T47D (cell line): ENCODE measurements around the gene SGTA.

Source experiments
- DNase-seq, 2 experiments: peaks; one replicate each; pipeline versions ENCODE4 v3.0.0 to v3.0.0-alpha.2; 2011 to 2012; ENCODE audit warnings: low read depth in 1 of 2, low spot score in 1 of 2
- JUND ChIP-seq: IDR thresholded peaks from 2 replicates; pipeline ENCODE4 v1.6.1; 2012; ENCODE audit warnings: low read depth
- in situ Hi-C: cut with HindIII; loops from 2 replicates; pipeline ENCODE4 v1.10.0; 2016; ENCODE audit warnings: low sequenced_read_pairs, low pct_unique_long_range_greater_than_20kb

Gene SGTA

GRCh38 chr19:2739602-2740313, 43.3 kb downstream of the SGTA start, which contains the start of gene SLC39A3:
TSS of gene SLC39A3 (minus strand) at chr19:2740017. CDS start at chr19:2737257, 2,760 bp downstream.
- DNase-seq, result peak; percentile 98 to 100
- TF ChIP-seq JUND, result no peak
- in situ Hi-C loops, result no loop called here

GRCh38 chr19:2736550-2737190, 46.4 kb downstream of the SGTA start:
- in situ Hi-C loops, result no loop called here
- TF ChIP-seq JUND, result no peak
- DNase-seq, result no peak

DNA sequence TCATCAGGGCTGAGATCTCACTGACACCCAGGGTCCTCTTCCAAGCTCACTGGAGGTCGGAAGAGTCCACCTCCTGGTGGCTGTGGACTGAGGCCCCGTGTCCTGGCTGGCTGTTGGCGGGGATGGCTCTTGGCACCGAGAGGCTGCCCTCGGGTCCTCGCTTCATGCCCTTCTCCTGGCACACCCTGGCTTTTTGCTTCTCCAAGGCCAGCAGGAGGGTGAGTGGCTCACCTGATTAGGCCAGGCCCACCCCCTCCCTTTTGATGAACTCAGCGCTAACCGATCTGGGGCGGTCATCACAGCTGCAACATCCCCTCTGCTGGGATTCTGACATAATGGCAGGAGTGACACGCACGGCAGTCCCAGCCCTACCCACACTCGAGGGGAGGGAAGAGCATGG, 47.7 kb downstream of the SGTA start:
- no peak for DNase-seq
- no peak for TF ChIP-seq JUND
- in situ Hi-C loops, result no loop called here

GRCh38 chr19:2734589-2735288, 48.3 kb downstream of the SGTA start:
- no peak for TF ChIP-seq JUND
- DNase-seq, result no peak
- in situ Hi-C loops, result no loop called here

GRCh38 chr19:2733930-2734588, 49.0 kb downstream of the SGTA start:
- no peak for TF ChIP-seq JUND
- DNase-seq, result no peak
- in situ Hi-C loops, result no loop called here

GRCh38 chr19:2732883-2733282, 50.2 kb downstream of the SGTA start:
- DNase-seq, result no peak
- no peak for TF ChIP-seq JUND
- in situ Hi-C loops, result no loop called here

GRCh38 chr19:2732157-2732725, 50.8 kb downstream of the SGTA start:
- in situ Hi-C loops, result no loop called here
- DNase-seq, result no peak

DNA sequence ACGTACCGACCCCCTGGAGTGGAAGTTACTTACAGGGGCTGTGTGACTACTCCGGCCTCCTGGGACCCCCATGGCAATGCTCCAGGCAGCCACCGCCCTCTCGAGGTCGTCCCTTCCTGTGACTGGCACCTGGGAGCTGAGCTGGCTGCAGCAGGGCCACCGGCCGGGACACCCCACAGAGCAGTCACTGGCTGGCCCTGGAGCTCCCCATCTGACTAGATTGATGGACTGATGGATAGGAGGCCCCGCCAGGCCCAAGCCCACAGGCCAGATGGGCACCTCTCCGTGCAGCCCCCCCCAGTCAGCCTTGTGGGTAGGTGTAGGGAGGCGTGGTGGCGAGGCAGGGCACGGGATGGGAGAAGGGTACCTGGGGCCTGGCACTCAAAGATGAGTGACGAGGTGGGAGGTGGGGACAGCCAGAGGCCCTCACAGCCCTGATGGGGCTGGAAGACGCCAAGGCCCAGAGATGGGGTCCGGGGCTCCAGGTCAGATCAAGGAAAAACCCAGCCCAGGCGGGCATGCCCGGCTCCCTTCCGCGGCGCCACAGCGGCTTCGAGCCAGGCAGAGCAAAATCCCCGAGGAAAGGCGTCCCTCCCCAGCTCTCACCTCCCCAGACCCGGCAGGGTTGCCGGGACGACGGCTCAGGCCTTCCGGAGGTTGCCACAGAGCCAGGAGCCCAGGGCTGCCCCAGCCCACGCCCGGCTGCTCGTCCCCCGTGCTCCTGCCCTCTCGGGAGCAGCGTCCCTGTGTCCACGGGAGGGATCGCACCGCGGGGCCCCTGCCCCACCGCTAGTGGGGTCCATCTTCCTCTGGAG, 51.7 kb downstream of the SGTA start:
- no peak for TF ChIP-seq JUND
- DNase-seq, result no peak
- in situ Hi-C loops, result no loop called here

More at GRCh38 chr19:2732157-2732725, 50.8 kb downstream of the SGTA start:
- TF ChIP-seq JUND, result no peak

DNA sequence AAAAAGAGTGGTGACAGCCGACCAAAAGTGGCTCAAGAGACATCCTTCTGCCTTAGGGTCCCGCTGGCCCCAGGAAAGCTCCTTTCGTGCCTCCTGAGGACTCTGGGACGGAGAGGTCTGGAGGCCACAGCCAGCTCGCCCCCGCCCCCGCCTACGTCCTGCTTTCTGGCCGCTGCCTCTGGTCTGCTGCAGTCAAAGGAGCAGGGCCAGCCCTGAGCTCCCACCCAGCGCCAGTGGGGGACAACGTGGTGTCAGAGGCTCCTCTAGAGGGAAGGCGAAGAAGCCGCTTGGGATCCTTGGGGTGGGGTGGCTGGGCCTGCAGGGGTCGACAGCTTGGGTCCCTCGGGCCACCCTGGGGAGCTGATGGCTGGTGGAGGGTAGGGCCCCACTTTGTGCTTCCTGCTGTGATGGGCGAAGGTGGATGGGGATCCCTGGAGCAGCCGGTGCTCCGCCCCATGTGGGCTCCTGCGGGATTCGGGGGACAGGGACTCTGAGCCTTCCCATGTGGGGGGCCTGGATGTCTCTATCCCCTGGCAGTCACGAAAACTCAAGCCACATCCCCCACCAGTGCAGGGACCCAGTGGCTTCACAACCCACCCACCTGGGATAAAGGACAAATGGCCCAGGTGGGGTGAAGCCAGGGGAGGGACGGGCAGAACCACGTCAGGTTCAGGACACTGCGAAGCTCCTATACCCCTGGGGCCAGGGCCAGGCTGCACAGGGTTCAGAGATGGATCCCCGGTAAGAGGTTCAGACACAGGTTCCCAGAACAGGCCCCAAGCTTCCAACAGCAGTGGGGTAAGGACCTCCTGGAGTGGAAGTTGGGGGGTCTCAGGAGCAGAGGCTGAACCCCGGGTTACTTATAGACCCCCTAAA, 52.9 kb downstream of the SGTA start:
- no peak for DNase-seq
- in situ Hi-C loops, result no loop called here

DNA sequence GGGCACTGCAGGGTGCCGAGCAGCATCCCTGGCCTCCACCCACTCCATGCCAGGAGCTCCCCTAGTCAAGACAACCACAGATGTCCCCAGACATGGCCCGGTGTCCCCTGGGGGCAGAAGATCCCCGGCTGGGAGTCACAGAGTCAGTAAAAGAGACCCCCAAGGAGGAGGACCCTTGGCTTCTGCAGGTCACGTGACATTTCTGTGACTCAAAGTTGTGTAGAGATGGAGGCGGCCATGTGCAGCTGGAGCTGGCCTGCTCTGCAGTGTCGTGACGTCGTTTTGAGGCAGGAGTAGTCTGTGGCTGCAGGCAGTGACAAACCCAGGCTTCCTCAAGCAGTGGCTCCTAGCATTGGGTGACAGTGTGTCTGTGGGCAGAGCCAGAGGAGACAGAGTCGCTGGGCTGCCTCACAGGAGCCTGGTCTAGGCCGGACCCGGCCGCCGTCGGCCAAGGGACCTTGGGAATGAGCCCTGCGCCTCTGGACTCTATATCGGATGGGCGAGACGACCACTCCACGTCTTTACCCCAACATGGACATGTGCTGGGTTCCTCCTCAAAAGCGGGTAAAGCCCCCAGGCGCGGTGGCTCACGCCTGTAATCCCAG, 54.2 kb downstream of the SGTA start:
- in situ Hi-C loops, result no loop called here
- TF ChIP-seq JUND, result no peak
- no peak for DNase-seq

More for the DNA sequence above, 52.9 kb downstream of the SGTA start:
- TF ChIP-seq JUND, result no peak

GRCh38 chr19:2727640-2727944, 55.5 kb downstream of the SGTA start:
- in situ Hi-C loops, result no loop called here
- no peak for DNase-seq
- TF ChIP-seq JUND, result no peak
